HG03354 (cell line): ENCODE results near the gene GALNT10.

Source experiments
- ATAC-seq: cut with Tn5 transposase; IDR thresholded peaks from one replicate; pipeline ENCODE4 v1.9.1; 2021; ENCODE audit warnings: mild to moderate bottlenecking; ENCODE audit not compliant: unreplicated experiment, poor library complexity, severe bottlenecking

GALNT10 gene

GRCh38 chr5:154365823-154366222 lies 175.3 kb downstream of the GALNT10 start:
- ATAC-seq: no peak

- ATAC-seq: no peak
Observed at GRCh38 chr5:154366353-154366752, 175.8 kb downstream of the GALNT10 start.

DNA sequence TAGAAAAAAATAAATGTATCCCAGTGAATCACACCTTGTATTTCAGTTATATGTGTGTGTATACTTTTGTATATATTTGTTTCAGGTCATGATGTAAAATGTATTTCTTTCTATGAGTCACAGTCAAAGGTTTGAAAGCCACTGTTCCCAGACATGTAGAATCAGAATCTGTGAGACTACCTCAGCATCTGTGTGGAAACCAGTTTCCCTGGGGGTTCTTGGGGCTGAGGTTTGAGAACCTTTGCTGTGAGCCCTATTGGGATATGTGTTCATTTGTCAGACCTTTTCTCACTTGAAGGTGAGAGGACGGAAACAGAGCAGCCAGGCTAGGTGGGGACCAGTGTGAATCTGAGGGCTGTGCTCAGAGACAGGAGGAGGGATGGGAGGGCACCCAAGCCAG lies 176.6 kb downstream of the GALNT10 start:
- ATAC-seq: peak; percentile 58

- no peak for ATAC-seq
Observed at GRCh38 chr5:154368041-154368800, 177.7 kb downstream of the GALNT10 start.

- no peak for ATAC-seq
Observed at GRCh38 chr5:154369682-154370081, 179.1 kb downstream of the GALNT10 start.

DNA sequence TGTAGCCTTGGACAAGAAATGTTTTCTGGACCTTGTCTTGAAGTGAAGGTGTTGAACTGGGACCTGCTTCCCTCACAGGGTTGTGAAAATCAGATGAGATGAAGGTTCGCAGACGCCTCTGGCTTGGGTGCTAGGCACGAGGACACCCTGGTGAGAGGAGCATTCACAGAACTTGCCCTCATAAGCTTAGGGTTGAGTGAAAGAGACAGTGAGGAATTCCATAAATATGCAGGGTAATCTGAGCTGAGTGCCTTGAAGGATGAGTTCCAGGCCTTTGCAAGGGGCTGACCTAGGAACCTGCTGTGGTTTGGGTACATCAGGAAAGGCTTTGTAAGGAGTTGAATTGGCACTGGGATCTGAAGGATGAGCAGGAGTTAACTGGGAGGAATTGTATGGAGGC lies 179.6 kb downstream of the GALNT10 start:
- no peak for ATAC-seq

DNA sequence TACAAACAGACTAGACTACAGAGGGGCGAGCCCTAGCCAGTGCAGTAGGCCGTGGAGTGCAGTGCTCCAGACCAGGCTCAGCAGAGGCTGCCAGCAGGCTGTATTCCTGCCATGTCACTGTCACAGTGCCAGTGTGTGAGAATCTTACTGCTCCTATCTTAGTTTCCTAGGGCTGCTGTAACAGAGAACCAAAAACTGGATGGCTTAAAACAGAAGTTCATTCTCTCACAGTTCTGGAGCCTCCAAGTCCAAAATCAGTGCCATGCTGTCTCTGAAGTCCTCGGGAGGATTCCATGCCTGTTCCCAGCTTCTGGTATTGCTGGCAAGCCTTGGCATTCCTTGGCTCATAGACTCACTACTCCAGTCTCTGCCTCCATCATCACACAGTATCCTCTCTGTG lies 180.3 kb downstream of the GALNT10 start:
- no peak for ATAC-seq

- ATAC-seq: no peak
Observed at GRCh38 chr5:154371687-154372086, 181.2 kb downstream of the GALNT10 start.

- ATAC-seq: no peak
Observed at GRCh38 chr5:154372661-154373060, 182.1 kb downstream of the GALNT10 start.

DNA sequence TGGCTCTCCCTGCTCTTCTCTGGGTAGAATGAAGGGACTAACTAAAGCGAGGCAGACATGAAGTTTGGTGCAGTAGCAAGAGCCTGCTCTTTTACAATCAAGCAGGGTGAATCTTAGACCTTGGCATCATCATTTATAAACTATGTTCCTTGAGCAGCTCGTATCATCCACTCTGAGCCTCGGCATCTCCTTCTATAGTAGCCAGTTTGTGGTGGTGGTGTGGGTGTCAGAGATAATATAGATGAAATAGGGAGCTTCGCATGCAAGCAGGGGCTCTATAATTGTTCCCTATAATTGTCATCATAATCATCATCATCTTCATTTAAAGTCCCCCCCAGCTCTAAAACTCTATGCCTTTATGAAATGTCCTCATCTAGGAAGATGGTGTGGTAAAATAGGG lies 182.8 kb downstream of the GALNT10 start:
- no peak for ATAC-seq

DNA sequence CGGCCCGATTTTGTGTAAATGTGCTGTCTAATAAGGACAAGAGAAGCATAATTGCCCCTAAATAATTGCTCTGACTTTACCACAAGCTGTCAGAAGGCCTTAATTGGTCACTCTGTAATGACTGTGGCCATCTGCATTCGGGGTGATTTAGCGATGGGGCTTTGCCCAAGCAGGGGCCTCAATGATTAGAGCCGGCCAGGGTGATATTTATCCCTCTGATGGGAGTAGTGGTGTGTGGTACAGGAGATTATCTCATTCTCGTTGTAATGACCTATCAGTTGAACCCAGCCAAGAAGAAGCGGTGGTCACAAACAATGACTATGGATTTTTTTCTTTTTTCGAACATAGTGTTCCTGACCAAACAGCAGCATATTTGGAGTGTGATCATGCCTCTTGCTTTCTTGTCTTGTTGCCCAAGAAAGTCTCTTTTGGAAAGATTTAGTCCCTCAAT lies 183.2 kb downstream of the GALNT10 start:
- ATAC-seq: no peak

DNA sequence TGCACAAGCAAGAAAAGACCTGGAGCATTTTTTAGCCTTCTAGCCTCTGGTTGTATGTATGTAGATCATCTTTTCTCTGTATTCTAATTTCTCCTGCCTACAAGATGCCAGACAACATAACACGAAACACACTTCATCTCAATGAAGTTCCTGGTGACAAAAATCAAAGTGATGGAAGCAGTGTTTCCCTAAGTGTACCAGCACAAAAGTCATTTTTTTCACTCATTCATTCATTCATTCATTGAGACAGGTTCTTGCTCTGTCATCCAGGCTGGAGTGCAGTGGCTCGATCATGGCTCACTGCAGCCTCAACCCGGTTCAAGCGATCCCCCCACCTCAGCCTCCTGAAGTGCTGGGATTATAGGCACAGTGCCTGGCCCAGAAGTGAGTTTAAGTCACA lies 183.7 kb downstream of the GALNT10 start:
- ATAC-seq: no peak

DNA sequence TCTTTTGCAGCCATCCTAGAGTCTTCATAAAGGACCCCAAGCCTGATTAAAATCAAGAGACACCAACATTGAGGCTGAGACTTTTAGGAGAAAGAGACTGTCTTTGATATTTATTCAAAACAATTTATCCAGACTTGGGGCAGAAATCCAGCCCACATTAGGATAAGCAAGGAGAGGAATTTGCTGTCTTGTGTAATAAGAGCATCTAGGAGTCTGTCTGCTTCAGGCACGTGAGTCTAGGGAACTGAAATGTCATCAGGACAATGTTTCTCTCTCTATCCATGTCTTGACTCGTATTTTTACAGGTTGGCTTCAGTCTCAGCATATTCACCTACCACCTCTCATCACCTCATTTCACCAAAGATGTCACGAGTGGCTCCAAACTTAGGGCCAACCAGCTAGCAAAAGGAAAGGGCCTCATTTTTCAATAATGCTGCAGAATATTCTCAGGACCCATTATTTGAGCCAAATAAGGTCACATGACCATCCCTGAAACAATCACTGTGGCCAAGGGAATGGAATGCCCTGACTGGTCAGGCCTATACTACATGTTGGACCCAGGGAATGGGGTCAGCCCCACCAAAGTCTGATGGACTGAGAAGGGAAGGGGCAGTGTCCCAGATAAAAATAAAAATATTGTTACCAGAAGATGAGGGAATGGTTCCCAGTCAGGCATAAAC lies 184.9 kb downstream of the GALNT10 start:
- no peak for ATAC-seq

- ATAC-seq: no peak
Observed at GRCh38 chr5:154376481-154376880, 185.9 kb downstream of the GALNT10 start.

DNA sequence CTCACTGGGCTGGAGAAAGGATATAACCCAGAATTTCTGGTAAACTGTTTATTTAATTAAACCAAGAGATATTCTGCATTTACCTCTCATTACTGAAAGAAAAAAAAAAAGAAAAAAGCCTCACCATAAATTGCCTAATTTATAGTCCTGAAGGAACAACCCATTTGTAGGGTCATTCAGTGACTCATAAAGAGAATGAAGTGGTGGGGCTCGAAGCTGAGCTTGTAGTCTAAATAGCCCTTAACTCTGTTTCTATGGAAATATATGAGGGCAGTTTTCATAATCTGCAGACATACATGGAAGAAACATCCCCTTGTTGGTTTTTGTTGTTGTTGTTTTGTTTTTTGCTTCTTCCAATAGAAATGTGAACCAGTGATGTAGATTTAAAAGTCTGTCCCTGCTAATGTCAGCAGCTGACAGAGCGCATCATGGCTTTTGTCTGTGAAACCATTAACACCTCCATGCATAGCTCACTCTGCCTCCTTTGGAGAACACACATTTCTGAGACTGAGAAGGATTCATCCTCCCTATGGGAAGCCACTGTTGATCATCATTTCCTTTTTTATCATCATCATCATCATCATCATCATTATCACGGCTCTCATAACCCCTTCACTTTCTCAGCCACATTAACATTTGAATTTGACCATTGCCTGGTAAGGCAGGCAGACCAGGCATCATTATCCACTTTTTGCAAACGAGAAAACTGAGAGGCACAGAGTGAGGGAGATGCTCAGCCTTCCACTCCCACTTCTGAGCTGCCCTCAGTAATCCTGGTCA lies 187.4 kb downstream of the GALNT10 start:
- no peak for ATAC-seq

DNA sequence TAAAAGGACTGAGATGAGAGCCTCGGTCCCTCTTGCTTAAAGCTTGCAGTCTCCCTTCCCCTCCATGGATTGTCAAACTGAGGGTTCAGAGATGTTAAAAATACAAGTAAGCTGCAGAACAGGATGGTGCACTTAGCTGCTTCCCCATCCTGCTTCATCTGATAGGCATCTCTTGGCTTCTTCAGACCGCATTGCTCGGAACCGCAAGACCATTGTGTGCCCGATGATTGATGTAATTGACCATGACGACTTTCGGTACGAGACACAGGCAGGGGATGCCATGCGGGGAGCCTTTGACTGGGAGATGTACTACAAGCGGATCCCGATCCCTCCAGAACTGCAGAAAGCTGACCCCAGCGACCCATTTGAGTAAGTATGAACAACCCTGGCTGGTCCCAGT lies 189.7 kb downstream of the GALNT10 start:
- ATAC-seq: no peak

GRCh38 chr5:154384480-154385235 lies 194.1 kb downstream of the GALNT10 start:
- peak; percentile 98 for ATAC-seq

- no peak for ATAC-seq
Observed at GRCh38 chr5:154385236-154385512, 194.6 kb downstream of the GALNT10 start.

DNA sequence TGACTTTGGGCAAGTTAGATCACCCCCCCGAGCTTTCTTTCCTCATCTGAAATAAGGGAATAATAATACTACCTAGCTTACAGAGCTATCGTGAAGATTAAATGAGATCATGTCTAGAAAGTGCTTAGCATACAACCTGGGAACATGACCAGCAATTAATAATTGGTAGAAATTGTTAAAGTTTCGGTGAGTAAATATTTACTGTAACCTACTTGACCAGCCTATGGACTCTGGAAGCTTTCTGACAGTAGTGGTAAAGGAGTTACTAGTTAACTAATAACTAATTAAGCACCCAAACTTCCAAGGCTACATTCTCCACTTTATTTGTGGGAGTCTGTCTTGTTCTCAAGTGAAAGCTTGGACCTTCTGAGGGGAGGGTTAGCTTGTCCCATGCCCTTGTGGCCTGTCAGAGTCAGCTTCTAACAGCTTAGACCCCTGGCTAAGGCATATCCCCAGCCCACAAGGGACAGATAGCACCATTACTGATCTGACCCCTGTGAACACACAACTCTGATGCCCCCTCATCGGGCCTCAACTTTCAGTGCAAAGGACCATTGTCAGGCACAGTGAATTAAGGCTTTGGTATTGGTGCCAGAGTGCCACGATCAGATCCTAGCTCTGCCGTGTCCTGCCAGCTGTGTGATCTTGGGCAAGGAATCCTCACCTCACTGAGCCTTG lies 196.6 kb downstream of the GALNT10 start:
- no peak for ATAC-seq

DNA sequence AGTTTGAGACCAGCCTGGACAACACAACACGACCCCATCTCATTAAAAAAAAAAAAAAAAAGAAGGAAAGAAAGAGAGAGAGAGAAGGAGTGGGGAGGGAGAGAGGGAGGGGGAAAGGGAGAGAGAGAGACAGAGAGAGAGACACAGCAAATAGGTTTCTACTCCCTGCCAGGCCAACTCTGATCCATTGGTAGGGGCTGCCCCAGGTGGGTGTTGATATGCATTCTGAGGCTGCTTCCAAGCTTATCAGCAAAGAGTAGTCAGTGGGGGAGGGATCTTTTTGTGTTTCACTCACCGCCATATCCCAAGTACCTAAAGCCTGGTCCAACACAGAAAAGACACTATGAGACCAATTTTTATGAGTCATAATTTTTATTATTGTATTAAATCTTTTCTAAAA lies 198.3 kb downstream of the GALNT10 start:
- ATAC-seq: no peak
